Cardiac muscle cell (in vitro differentiated cells and primary cell): ENCODE data around the gene PRPF40B. TPM values are rescaled to one million over a fixed set of nuclear protein-coding genes. Genes with fewer than 3 reads are reported as not detected.

ENCODE experiments used
- DNase-seq, 2 donors: peaks; one replicate each; pipeline versions ENCODE4 v3.0.0 to v3.0.0-alpha.2; 2010 to 2017; ENCODE audit warnings: low read depth in 1 of 2, low spot score in 1 of 2
- H3K27ac ChIP-seq: fragments of 200-600 bp; sonication (generic); 2 replicates; pipeline ENCODE4 v1.5.1; 2016
- H3K27me3 ChIP-seq: fragments of 200-600 bp; sonication (generic); 2 replicates; pipeline ENCODE4 v1.6.0; 2016; ENCODE audit warnings: control low read depth
- H3K36me3 ChIP-seq: fragments of 200-600 bp; sonication (generic); 2 replicates; pipeline ENCODE4 v1.5.1; 2016; ENCODE audit warnings: control low read depth
- H3K4me1 ChIP-seq: fragments of 200-600 bp; sonication (generic); 2 replicates; pipeline ENCODE4 v1.8.1; 2017; ENCODE audit warnings: low read depth, mild to moderate bottlenecking, mixed run types
- H3K4me3 ChIP-seq: fragments of 200-600 bp; sonication (generic); 2 replicates; pipeline ENCODE4 v1.5.1; 2016; ENCODE audit warnings: mild to moderate bottlenecking
- H3K9me3 ChIP-seq: fragments of 200-600 bp; sonication (generic); 2 replicates; pipeline ENCODE4 v1.5.1; 2017; ENCODE audit warnings: low read depth, mild to moderate bottlenecking, control low read depth
- CTCF ChIP-seq: IDR thresholded peaks from 2 replicates; pipeline ENCODE4 v1.5.1; 2012; ENCODE audit warnings: low read depth, mild to moderate bottlenecking, low read length
- polyA plus RNA-seq: library from polyadenylated mRNA; unstranded; fragments of >200 nt; fragmentation: Nextera tagmentation; extraction: Ambion mirVana; gene quantifications from 2 replicates; pipeline ENCODE4 v1.2.1, GENCODE V29; 2016
- total RNA-seq: library from RNA; depleted of rRNA; stranded (reverse); fragments of >200 nt; gene quantifications from 2 replicates; pipeline ENCODE4 v1.2.3, GENCODE V29; 2016

Gene PRPF40B
- total and polyA plus RNA-seq, 2 experiments from 2014 or later: 46.4 to 52.9 TPM

GRCh38 chr12:49635656-49636055, 12.3 kb downstream of the PRPF40B start:
- peaks cover 7% of the 10 kb centered on the region for H3K36me3 ChIP-seq
- H3K9me3 ChIP-seq: no peaks in the 10 kb centered on the region
- H3K27me3 ChIP-seq: no peaks in the 10 kb centered on the region
- no peak for TF ChIP-seq CTCF
- no peak for DNase-seq
- H3K4me3 ChIP-seq: no peak overlapping the region
- peaks cover 11% of the 10 kb centered on the region for H3K4me1 ChIP-seq
- no peak overlapping the region for H3K27ac ChIP-seq

- H3K4me3 ChIP-seq: no peak overlapping the region
- H3K4me1 ChIP-seq: peaks cover 11% of the 10 kb centered on the region
- no peak for DNase-seq
- no peak for TF ChIP-seq CTCF
- no peak overlapping the region for H3K27ac ChIP-seq
- H3K9me3 ChIP-seq: no peaks in the 10 kb centered on the region
- no peaks in the 10 kb centered on the region for H3K27me3 ChIP-seq
- H3K36me3 ChIP-seq: peaks cover 7% of the 10 kb centered on the region
Observed at GRCh38 chr12:49636574-49636973, 13.2 kb downstream of the PRPF40B start.

- Histone ChIP-seq H3K27ac (peak overlapping the region; percentile 50), H3K4me3 (no peak overlapping the region), H3K36me3 (peaks cover 9% of the 10 kb centered on the region), H3K9me3 (no peaks in the 10 kb centered on the region), H3K27me3 (no peaks in the 10 kb centered on the region), H3K4me1 (peaks cover 11% of the 10 kb centered on the region)
- TF ChIP-seq CTCF: peak; percentile 80
- DNase-seq: peak; percentile 67 to 78
Observed at GRCh38 chr12:49636979-49637755, 13.8 kb downstream of the PRPF40B start.

GRCh38 chr12:49641748-49642369, 18.5 kb downstream of the PRPF40B start:
- peaks cover 12% of the 10 kb centered on the region for H3K36me3 ChIP-seq
- no peak overlapping the region for H3K4me3 ChIP-seq
- H3K27me3 ChIP-seq: no peaks in the 10 kb centered on the region
- H3K4me1 ChIP-seq: peaks cover 8% of the 10 kb centered on the region
- H3K27ac ChIP-seq: no peak overlapping the region
- no peak for TF ChIP-seq CTCF
- no peaks in the 10 kb centered on the region for H3K9me3 ChIP-seq
- no peak for DNase-seq

GRCh38 chr12:49642370-49642802, 19.0 kb downstream of the PRPF40B start:
- Histone ChIP-seq H3K27me3 (no peaks in the 10 kb centered on the region), H3K36me3 (peaks cover 12% of the 10 kb centered on the region), H3K9me3 (no peaks in the 10 kb centered on the region)

More at GRCh38 chr12:49642370-49642802, 19.0 kb downstream of the PRPF40B start:
- peaks cover 5% of the 10 kb centered on the region for H3K4me1 ChIP-seq
- no peak overlapping the region for H3K4me3 ChIP-seq
- no peak for DNase-seq
- H3K27ac ChIP-seq: no peak overlapping the region
- no peak for TF ChIP-seq CTCF
